ENCODE results near the gene SLC7A8.

Gene SLC7A8

GRCh38 chr14:23159532-23159931 lies 23.9 kb downstream of the SLC7A8 start:
- FAIRE-seq: no peak

GRCh38 chr14:23158779-23159178 lies 24.7 kb downstream of the SLC7A8 start:
- FAIRE-seq (no peak), DNase-seq (ENCODE audit: low spot score) (no peak)

More at GRCh38 chr14:23159532-23159931, 23.9 kb downstream of the SLC7A8 start:
- no peak for DNase-seq (ENCODE audit: low spot score)

DNA sequence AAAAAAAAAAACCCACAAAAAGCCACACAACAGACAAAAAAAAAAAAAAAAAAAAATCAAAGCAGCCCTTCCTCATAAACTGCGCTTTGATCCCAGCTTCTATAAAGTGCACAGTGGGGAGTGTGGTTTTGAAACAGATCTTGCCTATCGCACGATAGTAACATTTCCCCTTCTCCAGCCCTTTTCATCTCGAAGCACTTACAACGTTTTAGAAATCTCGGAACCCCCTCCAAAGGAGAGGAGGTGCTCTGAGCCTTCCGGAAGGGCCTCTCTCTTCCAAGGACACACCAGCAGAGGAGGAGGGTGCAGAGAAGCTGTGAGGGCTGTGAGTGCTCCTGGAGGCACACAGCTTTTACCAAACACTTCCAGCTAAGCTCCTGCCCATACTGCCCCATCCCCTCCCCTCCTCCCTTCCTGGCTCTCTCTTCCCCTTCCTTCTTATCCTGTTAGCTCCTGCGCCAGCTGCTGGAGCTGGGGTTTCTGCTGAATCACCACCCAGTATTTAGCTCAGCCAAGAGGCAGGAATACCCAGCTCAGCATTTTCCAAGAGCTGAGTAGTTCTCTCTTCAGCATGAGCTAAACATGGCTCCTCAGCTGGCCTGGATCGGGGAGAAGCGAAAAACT lies 28.4 kb downstream of the SLC7A8 start:
- no peak for FAIRE-seq
- DNase-seq (ENCODE audit: low spot score): peak; percentile 72

DNA sequence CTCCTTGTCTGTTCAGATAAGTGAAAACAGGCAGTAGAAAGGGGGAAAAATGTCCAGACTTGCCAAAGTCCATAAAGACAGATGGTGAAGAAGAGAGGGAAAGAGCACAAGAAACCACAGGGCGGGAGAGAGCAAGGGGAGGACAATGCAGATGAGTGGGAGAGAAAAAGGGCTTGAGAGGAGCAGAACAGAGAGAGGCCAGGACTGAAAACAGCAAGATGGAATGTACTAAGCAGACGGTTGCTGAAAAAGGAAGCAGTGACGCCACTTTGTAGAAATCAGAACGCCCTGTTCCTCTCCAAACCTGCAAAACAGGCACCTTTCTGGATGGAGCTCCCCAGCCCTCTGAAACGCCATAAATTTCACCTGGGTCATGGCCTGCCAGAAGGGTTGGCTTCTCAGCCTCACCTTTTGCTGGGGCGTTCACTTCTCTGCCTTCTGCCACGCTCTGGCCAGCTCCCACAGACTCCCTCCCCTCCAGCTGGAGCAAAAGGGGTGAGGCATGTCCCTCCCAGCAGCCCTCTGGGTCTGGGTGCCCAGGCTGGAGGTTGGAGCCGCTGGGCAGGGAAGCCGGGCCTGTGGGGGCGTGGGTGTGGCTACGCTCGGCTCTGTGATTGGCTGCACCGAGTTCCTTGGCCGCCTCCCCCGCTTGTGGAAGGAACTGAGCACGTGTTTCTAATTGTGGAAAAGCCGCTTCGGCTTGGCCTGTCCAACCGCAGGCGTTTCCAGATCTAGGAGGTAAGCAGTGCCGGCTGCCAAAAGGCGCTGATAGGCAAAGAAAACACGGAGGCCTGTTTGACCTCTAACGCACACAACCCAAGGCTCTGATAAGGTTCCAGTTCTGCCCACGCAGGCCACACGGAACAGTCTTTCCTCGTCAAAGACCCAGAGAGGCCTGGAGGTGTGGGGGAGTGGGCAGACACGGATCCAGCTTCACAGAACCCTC lies 29.3 kb downstream of the SLC7A8 start:
- FAIRE-seq (no peak), DNase-seq (ENCODE audit: low spot score) (peak; percentile 42)

DNA sequence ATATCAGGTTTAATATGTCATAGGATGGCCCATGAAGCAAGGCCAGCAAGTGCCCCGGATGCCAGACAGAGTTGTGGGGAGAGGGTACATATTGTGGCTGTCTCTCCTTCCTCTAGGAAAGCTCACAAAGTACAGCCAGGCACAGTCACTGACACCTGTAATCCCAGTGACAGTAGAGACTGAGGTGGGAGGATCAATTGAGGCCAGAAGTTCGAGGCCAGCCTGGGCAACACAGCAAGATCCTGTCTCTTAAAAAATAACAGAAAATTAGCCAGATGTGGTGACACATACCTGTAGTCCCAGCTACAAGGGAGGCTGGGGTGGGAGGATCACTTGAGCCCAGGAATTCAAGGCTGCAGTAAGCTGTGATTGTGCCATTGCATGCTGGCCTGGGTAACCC lies 32.1 kb downstream of the SLC7A8 start:
- no peak for FAIRE-seq

DNA sequence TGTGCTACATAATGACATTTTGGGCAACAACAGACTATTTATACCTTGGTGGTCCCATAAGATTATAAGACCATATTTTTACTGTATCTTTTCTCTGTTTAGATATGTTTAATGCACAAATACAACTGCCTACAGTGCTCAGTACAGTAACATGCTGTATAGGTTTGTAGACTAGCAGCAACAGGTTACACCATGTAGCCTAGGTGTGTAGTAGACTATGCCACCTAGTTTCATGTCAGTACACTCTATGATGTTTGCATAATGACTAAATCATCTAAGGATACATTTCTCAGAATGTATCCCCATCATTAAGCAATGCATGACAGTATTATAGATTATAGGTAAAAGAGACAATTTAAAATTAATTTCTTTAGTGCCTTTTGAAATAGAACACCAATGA lies 33.7 kb downstream of the SLC7A8 start:
- no peak for FAIRE-seq
- no peak for DNase-seq (ENCODE audit: low spot score)

More for the DNA sequence above, 32.1 kb downstream of the SLC7A8 start:
- DNase-seq (ENCODE audit: low spot score): no peak

GRCh38 chr14:23148591-23149249 lies 34.7 kb downstream of the SLC7A8 start:
- no peak for FAIRE-seq

GRCh38 chr14:23147676-23148075 lies 35.8 kb downstream of the SLC7A8 start:
- FAIRE-seq (no peak), DNase-seq (ENCODE audit: low spot score) (no peak)

More at GRCh38 chr14:23148591-23149249, 34.7 kb downstream of the SLC7A8 start:
- no peak for DNase-seq (ENCODE audit: low spot score)

- no peak for DNase-seq (ENCODE audit: low spot score)
- no peak for FAIRE-seq
Observed at GRCh38 chr14:23146980-23147379, 36.5 kb downstream of the SLC7A8 start.

DNA sequence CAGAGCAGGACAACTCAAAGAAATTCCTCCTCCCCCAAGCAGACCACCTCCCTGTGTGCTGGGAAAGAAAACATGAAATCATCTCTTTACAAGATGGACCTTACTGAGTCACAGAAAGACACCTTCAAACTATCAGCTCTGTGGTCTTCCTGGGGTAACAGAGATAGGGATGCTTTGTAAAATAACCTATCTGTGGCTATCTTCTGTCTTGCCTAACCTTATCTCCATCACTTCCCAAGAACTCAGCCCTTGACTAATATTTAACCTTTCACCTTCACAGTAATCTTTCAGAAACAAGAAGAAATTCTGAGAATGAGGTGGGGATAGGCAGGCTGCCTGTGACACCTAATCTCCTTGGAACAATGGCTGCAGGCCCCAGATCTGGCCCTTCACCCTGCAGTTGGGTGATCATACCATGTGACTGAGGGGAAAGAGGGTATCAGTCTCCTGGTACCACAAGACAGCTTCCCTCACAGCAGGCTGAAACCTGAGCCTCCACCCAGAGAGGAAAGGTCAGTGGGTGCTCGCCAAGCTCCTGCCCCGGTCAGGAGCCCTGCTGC lies 37.0 kb downstream of the SLC7A8 start:
- no peak for FAIRE-seq
- no peak for DNase-seq (ENCODE audit: low spot score)

DNA sequence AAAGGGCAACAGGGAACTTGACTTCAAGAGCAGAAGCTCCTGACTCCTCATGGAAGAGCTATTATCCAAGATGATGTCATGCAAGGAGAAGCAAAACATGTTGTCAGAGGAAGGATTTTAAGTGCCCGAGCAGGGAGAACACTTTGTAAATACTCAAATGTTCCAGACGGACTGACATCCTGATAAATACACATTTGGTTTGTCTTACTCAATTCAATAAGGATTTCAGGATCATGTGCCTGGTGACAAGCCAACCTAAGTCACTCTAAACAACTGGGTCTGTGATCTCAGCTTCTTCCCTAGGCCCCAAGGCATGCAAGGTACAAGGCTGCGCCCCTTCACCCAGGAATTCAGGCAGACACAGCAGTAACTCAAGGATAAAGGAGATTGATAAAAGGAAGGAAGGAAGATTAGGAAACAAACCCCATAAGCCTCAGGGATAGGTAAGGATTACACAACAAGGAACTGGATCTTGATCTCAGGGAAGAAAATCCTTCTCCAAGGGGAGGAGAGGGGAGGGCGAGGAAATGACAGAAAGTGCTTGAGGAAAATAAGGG lies 37.6 kb downstream of the SLC7A8 start:
- FAIRE-seq (no peak), DNase-seq (ENCODE audit: low spot score) (no peak)

DNA sequence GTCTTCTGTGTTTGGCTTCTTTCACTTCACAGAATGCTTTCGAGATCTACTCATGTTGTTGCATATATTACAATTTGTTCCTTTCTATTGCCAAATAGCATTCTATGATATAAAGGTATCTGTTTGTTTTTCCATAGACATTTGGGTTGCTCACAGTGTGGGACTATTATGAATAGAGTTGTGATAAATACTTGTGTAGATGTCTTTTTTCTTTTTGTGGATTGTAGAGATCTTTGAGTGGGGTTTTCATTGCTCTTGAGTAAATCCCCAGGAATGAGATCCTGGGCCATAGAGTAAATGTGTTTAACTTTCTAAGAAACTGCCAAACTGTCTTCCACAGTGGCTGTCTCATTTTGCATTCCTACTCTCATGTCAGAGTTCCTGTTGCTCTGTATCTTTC lies 39.5 kb downstream of the SLC7A8 start:
- FAIRE-seq (no peak), DNase-seq (ENCODE audit: low spot score) (no peak)

- DNase-seq (ENCODE audit: low spot score): no peak
- no peak for FAIRE-seq
Observed at GRCh38 chr14:23142826-23143225, 40.6 kb downstream of the SLC7A8 start.

GRCh38 chr14:23141706-23142444 lies 41.6 kb downstream of the SLC7A8 start:
- FAIRE-seq: no peak
- DNase-seq (ENCODE audit: low spot score): no peak

DNA sequence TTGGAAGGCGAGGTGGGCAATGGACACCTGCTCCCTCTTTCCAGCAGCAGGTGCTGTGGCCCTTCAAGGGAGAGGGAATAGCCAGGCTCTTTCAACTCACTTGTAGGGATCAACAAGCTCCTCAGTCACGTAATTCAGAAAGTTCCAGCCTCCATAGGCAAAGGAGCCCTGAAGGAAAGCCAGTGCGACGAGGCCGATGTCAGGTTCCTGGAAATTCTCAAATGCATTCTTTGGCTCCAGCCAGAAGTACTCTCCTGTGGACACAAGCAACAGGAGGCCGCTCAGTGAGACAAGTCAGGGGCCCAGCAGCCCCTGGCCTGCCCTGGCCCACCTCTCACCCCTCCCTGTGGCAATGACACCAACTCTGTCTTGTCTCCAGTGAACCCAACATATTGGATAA lies 43.1 kb downstream of the SLC7A8 start:
- no peak for DNase-seq (ENCODE audit: low spot score)
- no peak for FAIRE-seq

GRCh38 chr14:23139874-23140273 lies 43.6 kb downstream of the SLC7A8 start:
- DNase-seq (ENCODE audit: low spot score) (no peak), FAIRE-seq (no peak)

DNA sequence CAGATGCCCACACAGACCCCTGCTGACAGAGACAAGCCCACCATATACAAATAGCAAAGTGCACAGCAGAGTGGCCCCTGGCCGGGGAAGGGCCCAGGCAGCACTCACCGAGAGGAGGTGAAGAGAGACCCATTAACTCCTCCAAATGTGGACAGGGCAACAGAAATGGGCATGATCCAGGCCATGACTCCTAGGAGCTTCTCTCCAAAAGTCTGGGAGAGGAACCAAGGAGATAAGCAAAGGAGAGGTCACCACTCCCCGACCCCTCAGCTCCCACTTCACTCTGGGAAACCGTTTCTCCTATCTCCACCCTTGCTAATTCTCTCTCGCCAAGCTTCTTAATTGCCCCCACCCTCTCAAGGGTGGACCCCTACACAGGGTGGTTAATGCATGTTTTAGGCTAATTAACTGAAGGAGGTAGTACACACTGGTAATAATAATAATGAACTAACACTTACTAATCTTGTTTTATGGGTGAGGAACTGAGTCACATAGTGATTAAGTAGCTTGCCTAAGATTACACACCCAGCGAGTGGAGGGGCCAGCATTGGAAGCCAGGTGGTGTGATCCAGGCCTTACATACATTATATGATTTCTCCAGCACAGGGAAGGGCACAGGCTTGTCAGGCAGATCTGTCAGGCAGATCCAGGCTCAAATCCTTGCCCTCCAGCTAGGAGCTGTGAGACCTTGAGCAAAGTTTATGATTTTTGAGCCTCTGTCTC lies 45.5 kb downstream of the SLC7A8 start:
- no peak for FAIRE-seq
- no peak for DNase-seq (ENCODE audit: low spot score)

- no peak for FAIRE-seq
- DNase-seq (ENCODE audit: low spot score): no peak
Observed at GRCh38 chr14:23137192-23137812, 46.2 kb downstream of the SLC7A8 start.

DNA sequence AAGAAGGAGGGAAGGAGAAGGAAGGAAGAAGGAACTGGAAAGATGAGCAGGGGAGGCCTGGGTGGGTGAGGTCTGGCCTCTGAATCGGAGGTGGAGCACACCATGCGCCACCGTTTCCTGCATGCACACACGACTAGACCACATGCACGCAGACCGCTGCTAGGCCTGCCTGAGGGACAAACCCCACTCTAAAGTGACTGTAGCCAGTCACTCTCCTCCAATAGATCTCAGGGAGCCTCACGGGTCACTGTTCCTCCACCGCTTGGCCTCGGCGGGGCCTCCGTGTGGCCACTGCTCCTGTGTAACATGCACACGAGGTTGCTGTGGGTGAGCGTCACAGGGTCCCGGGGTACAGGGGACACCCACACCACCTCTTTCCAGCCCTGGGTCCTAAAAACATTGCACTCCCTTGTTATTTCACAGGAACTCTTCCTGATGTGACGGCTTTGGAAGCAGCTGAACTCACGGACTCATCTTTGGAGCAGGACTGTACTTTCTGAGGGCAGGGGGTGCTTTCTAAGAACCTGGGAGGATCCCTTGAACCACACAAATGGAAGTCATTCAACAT lies 46.8 kb downstream of the SLC7A8 start:
- FAIRE-seq: no peak
- DNase-seq (ENCODE audit: low spot score): no peak

Data from urothelium cell line (cell line).